AG04449 (cell line): ENCODE measurements around the gene ST6GALNAC2.
"Not testable (repeated sequence)": the region's sequence is repeated elsewhere in the genome, so short reads cannot be mapped to it uniquely, and the experiment has no call there.

Experiments
- CTCF ChIA-PET: fragments of 350-600 bp; formaldehyde crosslinking; extraction: SDS; loops from one replicate; lab custom pipeline; 2021; ENCODE audit warnings: antibody characterized with exemption; lab: Yijun Ruan, JAX
- POLR2A ChIA-PET: fragments of 400-600, 350-600 bp; formaldehyde crosslinking; extraction: SDS; loops from one replicate; lab custom pipeline; 2020; ENCODE audit warnings: antibody characterized with exemption, inconsistent platforms; lab: Yijun Ruan, JAX
- DNase-seq: peaks from one replicate; pipeline ENCODE4 v3.0.0-alpha.2; 2010; ENCODE audit warnings: low read depth, low spot score
- H3K4me3 ChIP-seq: 2 replicates; pipeline ENCODE4 v1.5.1; 2011; ENCODE audit warnings: low read depth, mild to moderate bottlenecking, control low read depth, low read length
- TF ChIP-seq, protein P1 (sequence below): IDR thresholded peaks from one replicate; pipeline ENCODE4 v1.5.1; 2011; ENCODE audit warnings: mild to moderate bottlenecking, moderate library complexity, low read length, control low read depth, inconsistent platforms; ENCODE audit not compliant: insufficient read depth; ENCODE audit errors: missing control alignments

ST6GALNAC2 gene

DNA sequence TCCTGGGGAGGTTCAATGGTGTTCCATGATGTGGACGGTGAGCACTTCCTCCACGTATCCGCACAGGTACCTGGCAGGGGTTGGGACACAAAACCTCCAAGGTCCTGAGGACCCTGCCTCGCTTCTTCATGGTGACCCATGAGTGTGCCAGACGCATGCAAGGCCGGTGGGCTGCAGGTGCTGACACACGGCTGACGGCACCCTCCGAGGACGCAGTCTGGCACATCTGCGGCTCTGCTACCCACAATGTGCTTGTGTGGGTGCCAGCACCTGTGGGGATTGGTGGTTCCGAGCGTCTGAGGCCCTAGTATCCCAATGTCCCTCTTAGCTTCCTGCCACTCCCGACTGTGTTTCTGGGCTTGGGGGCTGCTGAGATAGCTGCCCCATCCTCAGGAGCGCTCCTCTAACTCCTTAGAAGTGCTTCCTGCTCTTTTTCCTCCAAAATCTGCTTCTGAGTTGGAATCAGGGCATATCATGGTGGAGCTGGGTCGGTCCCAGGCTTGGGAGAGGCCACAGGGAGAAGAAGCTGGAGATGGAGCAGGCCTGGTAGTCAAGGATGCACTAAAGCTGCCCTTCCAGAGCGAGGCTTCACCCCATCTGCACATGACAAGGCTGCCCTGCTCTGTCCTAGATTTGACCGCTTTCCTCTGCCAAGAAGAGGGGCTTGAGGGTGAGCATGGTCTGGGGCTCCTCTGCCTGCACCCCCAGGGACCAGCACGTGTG, 49.7 kb downstream of the ST6GALNAC2 start:
- no peak overlapping the region for H3K4me3 ChIP-seq
- TF ChIP-seq, protein P1, sequence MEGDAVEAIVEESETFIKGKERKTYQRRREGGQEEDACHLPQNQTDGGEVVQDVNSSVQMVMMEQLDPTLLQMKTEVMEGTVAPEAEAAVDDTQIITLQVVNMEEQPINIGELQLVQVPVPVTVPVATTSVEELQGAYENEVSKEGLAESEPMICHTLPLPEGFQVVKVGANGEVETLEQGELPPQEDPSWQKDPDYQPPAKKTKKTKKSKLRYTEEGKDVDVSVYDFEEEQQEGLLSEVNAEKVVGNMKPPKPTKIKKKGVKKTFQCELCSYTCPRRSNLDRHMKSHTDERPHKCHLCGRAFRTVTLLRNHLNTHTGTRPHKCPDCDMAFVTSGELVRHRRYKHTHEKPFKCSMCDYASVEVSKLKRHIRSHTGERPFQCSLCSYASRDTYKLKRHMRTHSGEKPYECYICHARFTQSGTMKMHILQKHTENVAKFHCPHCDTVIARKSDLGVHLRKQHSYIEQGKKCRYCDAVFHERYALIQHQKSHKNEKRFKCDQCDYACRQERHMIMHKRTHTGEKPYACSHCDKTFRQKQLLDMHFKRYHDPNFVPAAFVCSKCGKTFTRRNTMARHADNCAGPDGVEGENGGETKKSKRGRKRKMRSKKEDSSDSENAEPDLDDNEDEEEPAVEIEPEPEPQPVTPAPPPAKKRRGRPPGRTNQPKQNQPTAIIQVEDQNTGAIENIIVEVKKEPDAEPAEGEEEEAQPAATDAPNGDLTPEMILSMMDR, result no peak
- CTCF ChIA-PET, result interaction anchor here (0.8 to 3.3 kb wide), 9 partner anchors 9 to 178 kb away, joined by 3 to 22 read pairs (median 4); no protein-coding TSS in a partner anchor
- DNase-seq, result no peak
- POLR2A ChIA-PET, result no interaction called here

DNA sequence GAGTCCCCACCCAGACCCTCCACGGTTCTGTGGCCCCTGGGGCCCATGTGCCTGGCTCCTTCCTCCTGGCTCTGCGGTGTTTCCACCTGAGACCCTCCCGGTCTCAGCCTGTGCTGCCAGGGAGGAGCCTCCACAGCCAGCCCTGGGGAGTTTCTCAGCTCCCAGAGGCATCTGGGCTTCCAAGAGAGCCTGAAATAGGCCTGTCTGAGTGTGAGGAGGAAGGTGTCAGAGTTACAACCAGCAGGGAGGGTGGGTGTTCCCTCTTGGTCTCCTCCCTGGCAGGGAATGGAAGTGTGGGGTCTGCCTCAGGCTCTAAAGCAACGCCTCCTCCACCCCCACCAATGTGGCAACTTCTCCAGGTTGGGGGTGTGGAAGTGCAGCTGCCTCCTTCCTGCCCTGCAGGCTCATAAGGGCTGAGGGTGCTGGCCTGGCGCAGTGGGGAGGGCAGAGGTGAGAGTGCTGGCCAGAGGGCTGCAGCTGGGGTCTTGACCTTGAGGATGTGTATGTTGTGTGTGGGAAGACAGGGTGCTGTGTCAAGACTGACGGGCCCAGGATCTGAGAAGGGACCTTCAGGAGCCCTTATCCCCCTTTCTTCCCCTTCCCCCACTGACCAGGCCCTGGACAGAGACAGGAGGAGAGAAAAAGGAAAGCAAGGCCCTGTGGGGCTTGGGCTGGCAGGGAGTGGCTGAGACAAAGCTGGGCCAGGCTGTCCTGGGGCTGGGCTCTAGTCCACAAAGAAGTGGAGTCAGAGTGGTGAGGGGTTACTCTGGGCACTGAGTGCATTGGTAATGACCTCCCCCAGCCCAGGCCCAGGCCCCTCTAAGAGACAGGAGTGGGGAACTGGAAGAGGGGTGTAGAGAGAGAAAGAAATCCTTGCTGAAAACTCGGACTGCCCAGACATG, 50.6 kb downstream of the ST6GALNAC2 start:
- TF ChIP-seq, protein P1, result no peak
- ChIA-PET POLR2A (no interaction called here), CTCF (interaction anchor here (1.9 to 3.3 kb wide), 2 partner anchors 12 to 89 kb away, joined by 7 to 22 read pairs; no protein-coding TSS in a partner anchor)
- no peak for DNase-seq
- H3K4me3 ChIP-seq, result no peak overlapping the region

DNA sequence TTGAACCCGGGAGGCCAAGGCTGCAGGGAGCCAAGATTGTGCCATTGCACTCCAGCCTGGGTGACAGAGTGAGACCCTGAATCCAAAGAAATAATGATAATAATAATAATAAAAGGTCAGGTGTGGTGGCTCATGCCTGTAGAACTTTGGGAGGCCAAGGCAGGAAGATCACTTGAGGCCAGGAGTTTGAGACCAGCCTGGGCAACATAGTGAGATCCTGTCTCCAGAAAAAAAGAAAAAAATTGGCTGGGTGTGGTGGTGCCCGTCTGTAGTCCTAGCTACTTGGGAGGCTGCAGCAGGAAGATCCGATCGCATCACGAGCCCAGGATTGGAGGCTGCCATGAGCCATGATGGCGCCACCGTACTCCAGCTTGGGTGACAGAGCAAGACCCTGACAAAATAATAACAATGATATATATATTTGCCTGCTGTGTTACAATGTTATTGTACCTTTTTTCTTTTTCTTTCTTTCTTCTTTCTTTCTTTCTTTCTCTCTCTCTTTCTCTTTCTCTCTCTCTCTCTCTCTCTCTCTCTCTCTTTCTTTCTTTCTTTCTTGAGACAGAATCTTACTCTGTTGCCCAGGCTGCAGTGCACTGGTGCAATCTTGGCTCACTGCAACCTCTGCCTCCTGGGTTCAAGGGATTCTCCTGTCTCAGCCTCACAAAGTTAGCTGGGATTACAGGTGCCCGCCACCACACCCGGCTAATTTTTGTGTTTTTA, 51.9 kb downstream of the ST6GALNAC2 start:
- POLR2A ChIA-PET, DNase-seq, H3K4me3 ChIP-seq: not testable (repeated sequence)
- CTCF ChIA-PET, result interaction anchor here (1.0 to 3.3 kb wide), 2 partner anchors 10 to 12 kb away, joined by 3 to 22 read pairs; no protein-coding TSS in a partner anchor

DNA sequence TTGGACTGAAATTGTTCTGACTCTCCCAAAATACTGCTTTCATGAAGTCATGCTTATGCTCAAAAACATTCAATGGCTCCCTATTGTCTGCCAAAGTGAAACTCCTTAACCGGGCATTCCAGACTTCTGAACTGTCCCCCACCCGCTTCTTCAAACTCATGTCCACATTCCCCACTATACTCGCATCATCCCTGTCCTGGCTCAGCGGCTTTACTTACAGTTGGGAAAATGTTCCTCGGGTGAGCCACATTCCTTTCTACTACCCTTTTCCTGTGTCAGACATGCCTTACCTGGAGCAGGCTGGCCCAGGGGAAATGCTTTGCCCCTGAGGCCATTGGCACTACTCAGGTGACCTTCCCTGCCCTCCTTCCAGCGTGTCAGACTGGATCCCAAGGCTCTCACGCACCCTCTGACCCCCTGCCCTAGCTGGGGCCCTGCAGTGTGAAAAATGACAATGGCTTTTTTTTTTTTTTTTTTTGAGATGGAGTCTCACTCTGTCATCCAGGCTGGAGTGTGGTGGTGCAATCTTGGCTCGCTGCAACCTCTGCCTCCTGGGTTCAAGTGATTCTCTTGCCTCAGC, 53.5 kb downstream of the ST6GALNAC2 start:
- CTCF ChIA-PET, result interaction anchor here (1.3 to 3.3 kb wide), 3 partner anchors 8 to 9 kb away, joined by 4 to 22 read pairs (median 5); partner anchors contain the start of gene PRCD
- POLR2A ChIA-PET, result no interaction called here
- no peak for DNase-seq
- TF ChIP-seq, protein P1, result no peak
- no peak overlapping the region for H3K4me3 ChIP-seq

DNA sequence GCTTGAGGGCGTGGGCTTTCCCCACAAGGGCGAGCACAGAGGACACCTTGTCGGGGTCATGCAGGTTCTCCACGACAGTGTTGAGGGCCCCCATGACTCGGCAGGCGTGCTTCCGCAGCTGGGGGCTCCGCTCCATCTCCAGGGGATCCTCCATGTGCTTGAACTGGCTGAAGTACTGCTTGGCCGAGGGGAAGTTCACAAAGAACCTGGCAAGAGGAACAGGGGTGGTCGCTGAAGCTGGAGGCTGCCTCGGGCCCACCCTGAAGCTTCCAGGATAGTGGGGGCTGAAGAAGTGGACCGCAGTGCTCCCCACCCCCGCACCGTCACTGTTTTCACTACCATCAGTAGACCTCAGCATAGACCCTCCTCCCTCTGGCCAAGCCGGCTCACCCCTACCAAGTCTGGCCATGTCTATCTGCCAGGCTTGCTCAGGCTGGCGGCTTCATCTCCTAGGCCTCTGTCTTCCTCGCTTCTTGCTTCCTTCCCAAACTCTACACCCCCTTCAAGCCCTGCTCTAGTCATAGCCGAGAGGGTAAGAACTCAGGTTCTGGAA, 54.1 kb downstream of the ST6GALNAC2 start:
- TF ChIP-seq, protein P1, result no peak
- no peak for DNase-seq
- ChIA-PET POLR2A (no interaction called here), CTCF (interaction anchor here (1.3 to 4.7 kb wide), 3 partner anchors 8 to 14 kb away, joined by 4 to 46 read pairs (median 5); partner anchors contain the start of gene PRCD)
- no peak overlapping the region for H3K4me3 ChIP-seq
